ENCODE measurements around the gene IDH3G. TPM values are rescaled to one million over a fixed set of nuclear protein-coding genes. Genes with fewer than 3 reads are reported as not detected.

Gene IDH3G
- total and polyA plus RNA-seq, 4 donors = 23.3 to 40.9 (median 31.1) TPM

GRCh38 chrX:153777261-153778090 lies 16.7 kb downstream of the IDH3G start:
- H3K9me3 ChIP-seq (ENCODE audit: control insufficient read depth in 4 of 4, low read length in 3 of 4) = no peaks in the 10 kb centered on the region
- H3K4me1 ChIP-seq (ENCODE audit: control insufficient read depth in 4 of 4, insufficient read depth in 4 of 4, low read length in 3 of 4) = no peaks in the 10 kb centered on the region
- H3K9ac ChIP-seq (ENCODE audit: low read depth in 1 of 2, low read length in 2 of 2) = no peak overlapping the region
- H3K36me3 ChIP-seq (ENCODE audit: control insufficient read depth in 4 of 4, insufficient read depth in 3 of 4, low read depth in 1 of 4, low read length in 3 of 4) = no peaks in the 10 kb centered on the region
- no peak for TF ChIP-seq CTCF (IDR thresholded peaks at IDR 0.05; ENCODE audit: low read depth, low read length, missing input control)
- no peak for TF ChIP-seq JUND (IDR thresholded peaks at IDR 0.05)
- TF ChIP-seq RXRA (IDR thresholded peaks at IDR 0.05) = no peak
- TF ChIP-seq ATF3 (IDR thresholded peaks at IDR 0.05) = no peak
- no peak for TF ChIP-seq GABPA (IDR thresholded peaks at IDR 0.05 in 1 of 2, conservative IDR thresholded peaks at IDR 0.05 in 1 of 2)
- TF ChIP-seq FOXA1 (IDR thresholded peaks at IDR 0.05) = no peak
- no peak for TF ChIP-seq TAF1 (conservative IDR thresholded peaks at IDR 0.05)
- TF ChIP-seq RAD21 (IDR thresholded peaks at IDR 0.05) = no peak
- TF ChIP-seq REST (IDR thresholded peaks at IDR 0.05) = no peak
- TF ChIP-seq YY1 (IDR thresholded peaks at IDR 0.05) = no peak
- TF ChIP-seq SP1 (IDR thresholded peaks at IDR 0.05) = no peak
- no peak for TF ChIP-seq HNF4G (IDR thresholded peaks at IDR 0.05)
- TF ChIP-seq MAX (IDR thresholded peaks at IDR 0.05) = no peak
- TF ChIP-seq FOXA2 (IDR thresholded peaks at IDR 0.05) = no peak
- TF ChIP-seq ZBTB33 (IDR thresholded peaks at IDR 0.05) = no peak
- H3K27me3 ChIP-seq (ENCODE audit: control insufficient read depth in 4 of 4, insufficient read depth in 4 of 4, low read length in 3 of 4) = no peaks in the 10 kb centered on the region
- H3K4me3 ChIP-seq (ENCODE audit: low read depth in 1 of 3, low read length in 3 of 3) = no peak overlapping the region
- DNase-seq (ENCODE audit: low spot score) = no peak
- 83% methylated on average over 34 of the region's 34 CpGs for WGBS
- no peak overlapping the region for H3K27ac ChIP-seq (ENCODE audit: low read depth in 1 of 2, low read length in 2 of 2)
